ENCODE measurements around the gene SLC41A3.

The SLC41A3 gene

DNA sequence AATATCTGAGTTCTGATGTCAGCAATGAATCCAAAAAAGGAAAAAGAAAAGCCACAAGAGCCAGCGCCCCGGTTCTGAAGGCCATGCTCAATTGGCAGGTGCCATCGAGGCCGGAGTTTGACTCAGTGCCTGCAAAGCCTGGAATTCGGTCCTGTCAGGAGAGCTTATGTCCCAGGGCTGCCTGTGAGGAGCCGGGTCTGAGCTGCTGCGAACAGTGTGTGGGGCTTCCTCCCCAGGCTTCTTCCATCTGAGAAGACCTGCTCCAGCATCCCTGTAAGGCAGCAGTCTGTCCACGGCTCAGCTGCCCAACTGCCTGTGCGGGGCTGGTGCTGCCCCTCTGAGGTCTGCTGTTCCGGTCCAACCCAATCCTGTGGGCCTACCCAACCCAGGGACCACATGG is 68.8 kb downstream of the SLC41A3 start:
- no peak for DNase-seq
- H3K56ac ChIP-seq (ENCODE audit: low read length) = no peak overlapping the region
- H3K27ac ChIP-seq (ENCODE audit: low read depth, low read length) = no peak overlapping the region
- no peaks in the 10 kb centered on the region for H3K36me3 ChIP-seq (ENCODE audit: control insufficient read depth, insufficient read depth, low read length)
- no peak overlapping the region for H3K4ac ChIP-seq (ENCODE audit: low read depth, low read length)
- no peak overlapping the region for H4K5ac ChIP-seq (ENCODE audit: low read length)
- no peaks in the 10 kb centered on the region for H3K79me1 ChIP-seq (ENCODE audit: low read length)
- H3K23ac ChIP-seq (ENCODE audit: low read length) = no peak overlapping the region
- H3K79me2 ChIP-seq (ENCODE audit: control insufficient read depth, insufficient read depth, low read length) = no peaks in the 10 kb centered on the region
- no peak overlapping the region for H3K4me2 ChIP-seq (ENCODE audit: low read length)
- H2BK5ac ChIP-seq (ENCODE audit: low read length) = no peak overlapping the region
- no peak overlapping the region for H3K9ac ChIP-seq (ENCODE audit: low read length)
- H3K4me1 ChIP-seq (ENCODE audit: control insufficient read depth, low read depth, low read length) = no peaks in the 10 kb centered on the region
- no peak overlapping the region for H3K4me3 ChIP-seq (ENCODE audit: low read length)
- no peak overlapping the region for H2BK120ac ChIP-seq (ENCODE audit: low read depth, low read length)
- no peak overlapping the region for H2AK5ac ChIP-seq (ENCODE audit: low read length)
- no peaks in the 10 kb centered on the region for H3K27me3 ChIP-seq (ENCODE audit: insufficient read depth, low read length, poor library complexity)
- no peak overlapping the region for H4K8ac ChIP-seq (ENCODE audit: low read depth, low read length)
- H3K18ac ChIP-seq (ENCODE audit: low read length) = no peak overlapping the region
- no peak overlapping the region for H2BK15ac ChIP-seq (replicated peaks; ENCODE audit: low read depth)
- no CpG with 5 or more reads among the region's 10 CpGs for WGBS (ENCODE audit: extremely low coverage, insufficient coverage, low lambda C conversion rate)

DNA sequence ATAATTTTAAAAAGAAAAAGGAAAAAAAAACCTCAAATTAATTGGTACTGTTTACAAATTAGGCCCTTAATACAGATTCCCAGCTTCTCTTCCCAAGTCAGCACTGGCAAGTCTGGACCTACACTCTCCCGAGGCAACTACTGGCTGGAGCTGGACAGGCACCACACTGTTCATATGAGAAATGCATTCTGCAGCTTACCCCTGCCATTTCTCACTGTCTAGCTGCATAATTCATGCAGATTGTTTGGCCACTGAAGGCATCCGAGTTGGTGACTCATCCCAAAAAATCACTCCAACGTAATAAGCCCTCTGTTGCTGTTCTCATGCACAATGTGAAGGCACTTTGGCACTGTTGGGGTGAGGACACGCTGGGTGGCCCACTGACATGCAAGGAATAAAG is 69.7 kb downstream of the SLC41A3 start:
- Histone ChIP-seq H2BK120ac (ENCODE audit: low read depth, low read length) (no peak overlapping the region), H3K36me3 (ENCODE audit: control insufficient read depth, insufficient read depth, low read length) (no peaks in the 10 kb centered on the region), H3K4me2 (ENCODE audit: low read length) (no peak overlapping the region), H3K27me3 (ENCODE audit: insufficient read depth, low read length, poor library complexity) (no peaks in the 10 kb centered on the region), H3K27ac (ENCODE audit: low read depth, low read length) (no peak overlapping the region), H2BK5ac (ENCODE audit: low read length) (no peak overlapping the region), H2BK15ac (replicated peaks; ENCODE audit: low read depth) (no peak overlapping the region), H2AK5ac (ENCODE audit: low read length) (no peak overlapping the region), H4K8ac (ENCODE audit: low read depth, low read length) (no peak overlapping the region), H3K4me1 (ENCODE audit: control insufficient read depth, low read depth, low read length) (no peaks in the 10 kb centered on the region), H3K79me1 (ENCODE audit: low read length) (no peaks in the 10 kb centered on the region), H3K4ac (ENCODE audit: low read depth, low read length) (no peak overlapping the region), H3K18ac (ENCODE audit: low read length) (no peak overlapping the region), H4K5ac (ENCODE audit: low read length) (no peak overlapping the region), H3K79me2 (ENCODE audit: control insufficient read depth, insufficient read depth, low read length) (no peaks in the 10 kb centered on the region), H3K23ac (ENCODE audit: low read length) (no peak overlapping the region), H3K9ac (ENCODE audit: low read length) (no peak overlapping the region), H3K4me3 (ENCODE audit: low read length) (no peak overlapping the region), H3K56ac (ENCODE audit: low read length) (no peak overlapping the region)
- no CpG with 5 or more reads among the region's 4 CpGs for WGBS (ENCODE audit: extremely low coverage, insufficient coverage, low lambda C conversion rate)
- no peak for DNase-seq

DNA sequence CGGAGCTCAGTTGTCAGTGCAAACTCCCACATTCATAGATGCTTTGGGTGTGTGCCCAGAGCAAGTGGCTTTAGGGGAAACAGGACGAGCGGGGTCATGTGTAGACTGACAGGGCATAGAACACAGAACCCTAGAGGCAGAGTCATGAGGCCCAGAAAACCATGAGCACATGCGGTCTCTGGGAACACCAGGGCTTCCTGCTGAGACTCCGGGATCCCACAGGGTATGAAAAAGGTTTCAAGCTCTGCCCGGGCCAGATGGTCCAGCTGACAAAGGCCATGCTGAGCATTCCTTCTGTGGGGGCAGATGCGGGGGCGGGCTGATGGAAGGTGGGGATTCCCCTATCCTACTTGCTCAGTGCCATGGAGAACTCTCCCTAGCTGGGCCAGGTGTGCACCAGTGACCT is 70.2 kb downstream of the SLC41A3 start:
- no peak overlapping the region for H4K5ac ChIP-seq (ENCODE audit: low read length)
- H3K4me3 ChIP-seq (ENCODE audit: low read length) = no peak overlapping the region
- WGBS (ENCODE audit: extremely low coverage, insufficient coverage, low lambda C conversion rate) = no CpG with 5 or more reads among the region's 8 CpGs
- no peak overlapping the region for H3K4ac ChIP-seq (ENCODE audit: low read depth, low read length)
- H3K79me2 ChIP-seq (ENCODE audit: control insufficient read depth, insufficient read depth, low read length) = no peaks in the 10 kb centered on the region
- no peaks in the 10 kb centered on the region for H3K79me1 ChIP-seq (ENCODE audit: low read length)
- H2BK5ac ChIP-seq (ENCODE audit: low read length) = no peak overlapping the region
- H2BK120ac ChIP-seq (ENCODE audit: low read depth, low read length) = no peak overlapping the region
- no peak overlapping the region for H2BK15ac ChIP-seq (replicated peaks; ENCODE audit: low read depth)
- H3K27me3 ChIP-seq (ENCODE audit: insufficient read depth, low read length, poor library complexity) = no peaks in the 10 kb centered on the region
- H2AK5ac ChIP-seq (ENCODE audit: low read length) = no peak overlapping the region
- no peak overlapping the region for H4K8ac ChIP-seq (ENCODE audit: low read depth, low read length)
- no peak for DNase-seq
- H3K9ac ChIP-seq (ENCODE audit: low read length) = no peak overlapping the region
- H3K4me2 ChIP-seq (ENCODE audit: low read length) = no peak overlapping the region
- no peak overlapping the region for H3K27ac ChIP-seq (ENCODE audit: low read depth, low read length)
- H3K23ac ChIP-seq (ENCODE audit: low read length) = no peak overlapping the region
- H3K56ac ChIP-seq (ENCODE audit: low read length) = no peak overlapping the region
- H3K18ac ChIP-seq (ENCODE audit: low read length) = no peak overlapping the region
- no peaks in the 10 kb centered on the region for H3K4me1 ChIP-seq (ENCODE audit: control insufficient read depth, low read depth, low read length)
- no peaks in the 10 kb centered on the region for H3K36me3 ChIP-seq (ENCODE audit: control insufficient read depth, insufficient read depth, low read length)

DNA sequence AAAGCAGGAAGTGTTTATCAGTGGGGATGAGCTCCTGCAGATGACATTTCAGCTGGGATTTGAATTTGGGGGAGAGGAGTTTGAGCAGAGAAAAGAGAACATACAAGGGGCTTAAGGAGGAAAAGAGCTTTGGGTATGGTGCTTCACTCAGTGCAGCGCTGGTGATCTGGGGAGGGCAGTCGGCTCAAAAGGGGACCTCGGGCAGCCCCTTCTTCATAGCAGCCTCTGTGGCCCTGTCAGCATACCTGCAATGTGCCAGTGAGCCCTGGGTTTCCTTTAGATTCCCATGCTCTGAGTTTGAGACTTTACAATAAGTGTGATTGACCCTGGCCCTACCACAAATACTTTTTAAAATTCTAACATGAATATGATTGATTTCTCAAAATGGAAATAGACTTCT is 74.7 kb downstream of the SLC41A3 start:
- Histone ChIP-seq H3K56ac (ENCODE audit: low read length) (no peak overlapping the region), H3K4me3 (ENCODE audit: low read length) (no peak overlapping the region), H4K5ac (ENCODE audit: low read length) (no peak overlapping the region), H3K18ac (ENCODE audit: low read length) (no peak overlapping the region), H3K9ac (ENCODE audit: low read length) (no peak overlapping the region), H2BK5ac (ENCODE audit: low read length) (no peak overlapping the region), H3K79me1 (ENCODE audit: low read length) (no peaks in the 10 kb centered on the region), H3K4me2 (ENCODE audit: low read length) (no peak overlapping the region), H3K27ac (ENCODE audit: low read depth, low read length) (no peak overlapping the region), H3K4ac (ENCODE audit: low read depth, low read length) (no peak overlapping the region), H3K27me3 (ENCODE audit: insufficient read depth, low read length, poor library complexity) (no peaks in the 10 kb centered on the region), H3K4me1 (ENCODE audit: control insufficient read depth, low read depth, low read length) (no peaks in the 10 kb centered on the region), H2BK120ac (ENCODE audit: low read depth, low read length) (no peak overlapping the region), H2BK15ac (replicated peaks; ENCODE audit: low read depth) (no peak overlapping the region), H3K36me3 (ENCODE audit: control insufficient read depth, insufficient read depth, low read length) (peaks cover 2% of the 10 kb centered on the region), H4K8ac (ENCODE audit: low read depth, low read length) (no peak overlapping the region), H3K79me2 (ENCODE audit: control insufficient read depth, insufficient read depth, low read length) (no peaks in the 10 kb centered on the region), H2AK5ac (ENCODE audit: low read length) (no peak overlapping the region), H3K23ac (ENCODE audit: low read length) (no peak overlapping the region)
- no CpG with 5 or more reads among the region's 3 CpGs for WGBS (ENCODE audit: extremely low coverage, insufficient coverage, low lambda C conversion rate)
- DNase-seq = no peak

DNA sequence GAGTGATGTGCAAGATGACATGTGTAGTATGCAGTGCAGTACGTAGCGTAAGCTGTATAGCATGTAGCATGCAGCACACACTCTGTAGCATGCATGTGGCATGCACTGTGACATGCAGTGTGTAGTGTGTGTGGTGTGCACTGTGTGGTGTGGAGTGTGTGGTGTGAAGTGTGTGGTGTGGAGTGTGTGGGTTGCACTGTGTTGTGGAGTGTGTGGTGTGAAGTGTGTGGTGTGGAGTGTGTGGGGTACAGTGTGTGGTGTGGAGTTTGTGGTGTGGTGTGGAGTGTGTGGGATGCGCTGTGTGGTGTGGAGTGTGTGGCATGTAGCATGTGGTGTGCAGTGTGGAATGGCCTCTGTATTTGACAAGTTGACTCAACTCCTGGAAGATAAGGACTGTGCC is 75.7 kb downstream of the SLC41A3 start:
- H2BK15ac ChIP-seq (replicated peaks; ENCODE audit: low read depth) = no peak overlapping the region
- 100% methylated on average over 1 of the region's 3 CpGs for WGBS (ENCODE audit: extremely low coverage, insufficient coverage, low lambda C conversion rate)
- no peak overlapping the region for H4K5ac ChIP-seq (ENCODE audit: low read length)
- H3K27ac ChIP-seq (ENCODE audit: low read depth, low read length) = no peak overlapping the region
- H3K23ac ChIP-seq (ENCODE audit: low read length) = no peak overlapping the region
- H3K27me3 ChIP-seq (ENCODE audit: insufficient read depth, low read length, poor library complexity) = no peaks in the 10 kb centered on the region
- H3K9ac ChIP-seq (ENCODE audit: low read length) = no peak overlapping the region
- H3K79me1 ChIP-seq (ENCODE audit: low read length) = no peaks in the 10 kb centered on the region
- no peak overlapping the region for H3K18ac ChIP-seq (ENCODE audit: low read length)
- peaks cover 2% of the 10 kb centered on the region for H3K36me3 ChIP-seq (ENCODE audit: control insufficient read depth, insufficient read depth, low read length)
- no peak overlapping the region for H2AK5ac ChIP-seq (ENCODE audit: low read length)
- H3K56ac ChIP-seq (ENCODE audit: low read length) = no peak overlapping the region
- H3K4me3 ChIP-seq (ENCODE audit: low read length) = no peak overlapping the region
- no peak overlapping the region for H3K4ac ChIP-seq (ENCODE audit: low read depth, low read length)
- H3K4me2 ChIP-seq (ENCODE audit: low read length) = no peak overlapping the region
- no peak overlapping the region for H2BK120ac ChIP-seq (ENCODE audit: low read depth, low read length)
- no peaks in the 10 kb centered on the region for H3K79me2 ChIP-seq (ENCODE audit: control insufficient read depth, insufficient read depth, low read length)
- DNase-seq = no peak
- H3K4me1 ChIP-seq (ENCODE audit: control insufficient read depth, low read depth, low read length) = no peaks in the 10 kb centered on the region
- H2BK5ac ChIP-seq (ENCODE audit: low read length) = no peak overlapping the region
- H4K8ac ChIP-seq (ENCODE audit: low read depth, low read length) = no peak overlapping the region

DNA sequence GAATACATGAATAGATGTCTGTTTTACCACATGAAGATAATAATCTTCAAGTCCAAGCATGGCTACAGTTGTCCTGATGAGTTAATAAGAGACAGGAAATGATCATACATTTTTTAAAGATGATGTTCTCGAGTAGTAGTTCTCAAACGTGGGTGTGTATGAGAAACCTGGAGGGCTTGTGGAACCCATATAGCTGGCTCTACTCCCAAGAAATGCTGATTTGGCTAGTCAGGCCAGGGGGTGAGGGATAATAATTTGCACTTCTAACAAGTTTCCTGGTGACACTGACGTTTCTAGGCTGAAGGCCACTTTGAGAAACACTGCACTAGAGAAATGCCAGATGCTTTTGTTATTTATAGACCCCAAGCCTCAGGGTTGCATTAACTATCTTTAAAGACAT is 78.0 kb downstream of the SLC41A3 start:
- Histone ChIP-seq H2BK120ac (ENCODE audit: low read depth, low read length) (no peak overlapping the region), H3K23ac (ENCODE audit: low read length) (no peak overlapping the region), H3K79me2 (ENCODE audit: control insufficient read depth, insufficient read depth, low read length) (no peaks in the 10 kb centered on the region), H2AK5ac (ENCODE audit: low read length) (no peak overlapping the region), H2BK15ac (replicated peaks; ENCODE audit: low read depth) (no peak overlapping the region), H3K79me1 (ENCODE audit: low read length) (no peaks in the 10 kb centered on the region), H3K4me3 (ENCODE audit: low read length) (no peak overlapping the region), H4K8ac (ENCODE audit: low read depth, low read length) (no peak overlapping the region), H3K27ac (ENCODE audit: low read depth, low read length) (no peak overlapping the region), H3K36me3 (ENCODE audit: control insufficient read depth, insufficient read depth, low read length) (peaks cover 2% of the 10 kb centered on the region), H3K18ac (ENCODE audit: low read length) (no peak overlapping the region), H3K4me1 (ENCODE audit: control insufficient read depth, low read depth, low read length) (no peaks in the 10 kb centered on the region), H3K9ac (ENCODE audit: low read length) (no peak overlapping the region), H3K56ac (ENCODE audit: low read length) (no peak overlapping the region), H3K4ac (ENCODE audit: low read depth, low read length) (no peak overlapping the region), H4K5ac (ENCODE audit: low read length) (no peak overlapping the region), H3K27me3 (ENCODE audit: insufficient read depth, low read length, poor library complexity) (no peaks in the 10 kb centered on the region), H3K4me2 (ENCODE audit: low read length) (no peak overlapping the region), H2BK5ac (ENCODE audit: low read length) (no peak overlapping the region)
- no CpG with 5 or more reads among the region's 3 CpGs for WGBS (ENCODE audit: extremely low coverage, insufficient coverage, low lambda C conversion rate)
- no peak for DNase-seq

Data from mesendoderm (in vitro differentiated cells).